Natural killer cell (primary cell): ENCODE data around the gene LRRC52. TPM values are rescaled to one million over a fixed set of nuclear protein-coding genes. Genes with fewer than 3 reads are reported as not detected.

ENCODE experiments used
- ATAC-seq, 3 donors: fragments of 150-1000 bp in 2 of 3; fragments of 200-7000 bp in 1 of 3; cut with Tn5 transposase; 1 replicate in 1 of 3; 2 replicates in 2 of 3; pipeline ENCODE4 v1.10.0; 2021; ENCODE audit warnings: mild to moderate bottlenecking in 2 of 3, moderate library complexity in 2 of 3
- DNase-seq, 2 donors: peaks; one replicate each; pipeline versions ENCODE4 v3.0.0 to v3.0.0-alpha.2; 2013 to 2021; ENCODE audit warnings: mixed read lengths in 1 of 2
- H3K27ac ChIP-seq: one replicate; pipeline ENCODE4 v1.5.1; 2013; ENCODE audit warnings: mild to moderate bottlenecking, low read length
- H3K27me3 ChIP-seq: one replicate; pipeline ENCODE4 v1.6.1; 2013; ENCODE audit warnings: low read length; ENCODE audit not compliant: control insufficient read depth, insufficient read depth
- H3K36me3 ChIP-seq: one replicate; pipeline ENCODE4 v1.6.1; 2013; ENCODE audit warnings: low read length; ENCODE audit not compliant: control insufficient read depth, insufficient read depth
- H3K4me1 ChIP-seq: one replicate; pipeline ENCODE4 v1.6.1; 2013; ENCODE audit warnings: low read length; ENCODE audit not compliant: control insufficient read depth, insufficient read depth
- H3K4me3 ChIP-seq: one replicate; pipeline ENCODE4 v1.5.1; 2013; ENCODE audit warnings: low read length
- H3K9me3 ChIP-seq: one replicate; pipeline ENCODE4 v1.6.1; 2013; ENCODE audit warnings: low read length; ENCODE audit not compliant: control insufficient read depth, insufficient read depth
- H3K27ac Mint-ChIP-seq, 2 donors: one replicate each; pipeline ENCODE4 v1.8.0; 2022; ENCODE audit warnings: mild to moderate bottlenecking in 2 of 2, mixed read lengths in 2 of 2, moderate library complexity in 1 of 2
- H3K27me3 Mint-ChIP-seq, 2 donors: one replicate each; pipeline ENCODE4 v1.8.0; 2022; ENCODE audit warnings: low read depth in 2 of 2, mixed read lengths in 2 of 2
- H3K36me3 Mint-ChIP-seq: one replicate; pipeline ENCODE4 v1.8.0; 2022; ENCODE audit warnings: mixed read lengths
- H3K4me1 Mint-ChIP-seq, 2 donors: one replicate each; pipeline ENCODE4 v1.8.0; 2022; ENCODE audit warnings: mixed read lengths in 2 of 2
- H3K4me3 Mint-ChIP-seq: one replicate; pipeline ENCODE4 v1.8.0; 2022; ENCODE audit warnings: mild to moderate bottlenecking, moderate library complexity, mixed read lengths
- H3K9me3 Mint-ChIP-seq, 2 donors: one replicate each; pipeline ENCODE4 v1.8.0; 2022; ENCODE audit warnings: mixed read lengths in 2 of 2
- WGBS: methylation state at CpG from one replicate; pipeline ENCODE4 v1.1.7; 2013; ENCODE audit warnings: missing lambda C conversion rate; ENCODE audit not compliant: insufficient coverage; 5-methylcytosine and 5-hydroxymethylcytosine counted together
- intact Hi-C: fragments of 100-400 bp; cut with micrococcal nuclease; formaldehyde crosslinking; loops from one replicate; pipeline ENCODE4 v1.14.2; 2022
- total RNA-seq, 4 donors: library from RNA; stranded (reverse); fragments of 120-200 nt in 1 of 4; gene quantifications; one replicate each; pipeline versions ENCODE4 v1.2.3 to v1.2.4, GENCODE V29; 2013 to 2022
- TF ChIP-seq, protein P1 (sequence below): fragments of 200-600 bp; IDR thresholded peaks from one replicate; pipeline ENCODE4 v1.8.0; 2022; ENCODE audit warnings: antibody characterized with exemption

Gene LRRC52
- total RNA-seq, 3 donors from 2014 or later (not counting 1 experiment from before 2014, with no cell fraction given), result not detected

DNA sequence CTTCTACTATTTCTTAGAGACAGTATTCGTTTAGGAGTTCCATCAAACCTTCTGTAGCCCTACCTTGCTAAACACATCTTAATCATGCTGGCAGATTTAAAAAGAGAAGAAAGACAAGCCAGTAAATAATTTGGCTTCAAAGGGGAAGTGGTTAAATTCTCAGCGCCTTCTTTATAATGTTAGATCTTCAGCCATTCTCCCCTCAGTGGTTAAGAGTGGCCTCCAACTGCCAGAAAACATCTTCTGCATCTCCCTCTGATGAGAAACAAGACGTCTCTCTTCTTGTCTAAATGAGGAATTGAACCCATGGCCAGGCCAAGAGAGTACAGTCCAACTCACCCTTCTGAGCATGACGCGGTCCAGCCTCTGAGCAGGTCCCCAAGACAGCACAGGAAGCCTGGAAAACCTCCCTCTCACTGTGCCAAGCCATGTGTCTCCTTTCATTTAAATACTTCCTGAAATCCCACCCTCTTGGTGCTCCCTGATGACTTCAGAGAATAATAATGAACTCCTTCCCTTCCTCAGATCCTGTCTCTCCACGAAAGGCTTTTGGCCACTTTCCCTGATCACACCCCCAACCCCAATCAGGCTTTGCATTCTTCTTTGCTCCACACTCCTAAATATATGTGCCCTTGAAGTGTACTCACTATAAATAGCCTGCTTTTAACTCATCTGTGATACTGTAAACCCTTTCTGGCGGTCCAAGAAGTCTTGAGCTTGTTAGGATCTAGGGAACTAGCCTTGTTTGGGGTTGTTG, 16.4 kb upstream of the LRRC52 start:
- DNase-seq (no peak), ATAC-seq (no peak)
- Histone ChIP-seq H3K4me1 (no peaks in the 10 kb centered on the region), H3K9me3 (no peaks in the 10 kb centered on the region), H3K36me3 (no peaks in the 10 kb centered on the region), H3K27me3 (peaks cover 3% of the 10 kb centered on the region), H3K27ac (no peak overlapping the region), H3K4me3 (no peak overlapping the region)
- Mint-ChIP-seq H3K4me3 (no peak overlapping the region), H3K36me3 (peaks cover 1% of the 10 kb centered on the region), H3K9me3 (no peaks in the 10 kb centered on the region), H3K27ac (no peak overlapping the region), H3K27me3 (peaks cover 29 to 61% of the 10 kb centered on the region in 2 donors), H3K4me1 (no peaks in the 10 kb centered on the region)
- WGBS, result 50% methylated on average over 6 of the region's 7 CpGs
- intact Hi-C loops, result no loop called here
- TF ChIP-seq, protein P1, sequence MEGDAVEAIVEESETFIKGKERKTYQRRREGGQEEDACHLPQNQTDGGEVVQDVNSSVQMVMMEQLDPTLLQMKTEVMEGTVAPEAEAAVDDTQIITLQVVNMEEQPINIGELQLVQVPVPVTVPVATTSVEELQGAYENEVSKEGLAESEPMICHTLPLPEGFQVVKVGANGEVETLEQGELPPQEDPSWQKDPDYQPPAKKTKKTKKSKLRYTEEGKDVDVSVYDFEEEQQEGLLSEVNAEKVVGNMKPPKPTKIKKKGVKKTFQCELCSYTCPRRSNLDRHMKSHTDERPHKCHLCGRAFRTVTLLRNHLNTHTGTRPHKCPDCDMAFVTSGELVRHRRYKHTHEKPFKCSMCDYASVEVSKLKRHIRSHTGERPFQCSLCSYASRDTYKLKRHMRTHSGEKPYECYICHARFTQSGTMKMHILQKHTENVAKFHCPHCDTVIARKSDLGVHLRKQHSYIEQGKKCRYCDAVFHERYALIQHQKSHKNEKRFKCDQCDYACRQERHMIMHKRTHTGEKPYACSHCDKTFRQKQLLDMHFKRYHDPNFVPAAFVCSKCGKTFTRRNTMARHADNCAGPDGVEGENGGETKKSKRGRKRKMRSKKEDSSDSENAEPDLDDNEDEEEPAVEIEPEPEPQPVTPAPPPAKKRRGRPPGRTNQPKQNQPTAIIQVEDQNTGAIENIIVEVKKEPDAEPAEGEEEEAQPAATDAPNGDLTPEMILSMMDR, result no peak

DNA sequence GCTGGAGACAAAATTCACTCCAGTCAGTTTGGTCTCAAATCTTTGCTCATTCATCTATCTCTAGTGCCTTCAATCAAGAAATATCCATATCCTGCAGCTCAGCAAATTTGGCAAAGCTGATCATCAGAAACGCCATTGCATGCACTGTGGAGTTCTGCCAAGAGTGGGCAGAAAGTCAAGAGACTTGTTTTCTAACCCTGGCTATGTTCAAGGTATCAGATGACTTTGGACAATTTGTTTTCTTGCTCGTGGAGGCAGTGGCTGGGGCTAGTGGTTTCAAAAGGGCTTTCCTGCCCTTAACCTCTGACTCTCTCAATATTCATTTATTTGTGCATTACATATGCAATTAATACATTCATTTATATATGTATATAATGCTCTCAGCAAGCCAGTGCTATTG, 12.8 kb upstream of the LRRC52 start:
- Mint-ChIP-seq H3K4me3 (no peak overlapping the region), H3K9me3 (no peaks in the 10 kb centered on the region), H3K36me3 (no peaks in the 10 kb centered on the region), H3K27ac (no peak overlapping the region), H3K4me1 (no peaks in the 10 kb centered on the region), H3K27me3 (peaks cover 19 to 39% of the 10 kb centered on the region in 2 donors)
- no peak for ATAC-seq
- intact Hi-C loops, result no loop called here
- H3K27ac ChIP-seq, result no peak overlapping the region
- no peak overlapping the region for H3K4me3 ChIP-seq
- no peaks in the 10 kb centered on the region for H3K9me3 ChIP-seq
- no peaks in the 10 kb centered on the region for H3K4me1 ChIP-seq
- peaks cover 3% of the 10 kb centered on the region for H3K27me3 ChIP-seq
- no peak for DNase-seq
- no peaks in the 10 kb centered on the region for H3K36me3 ChIP-seq
- 36% methylated on average over 2 of the region's 2 CpGs for WGBS
- TF ChIP-seq, protein P1, result no peak

DNA sequence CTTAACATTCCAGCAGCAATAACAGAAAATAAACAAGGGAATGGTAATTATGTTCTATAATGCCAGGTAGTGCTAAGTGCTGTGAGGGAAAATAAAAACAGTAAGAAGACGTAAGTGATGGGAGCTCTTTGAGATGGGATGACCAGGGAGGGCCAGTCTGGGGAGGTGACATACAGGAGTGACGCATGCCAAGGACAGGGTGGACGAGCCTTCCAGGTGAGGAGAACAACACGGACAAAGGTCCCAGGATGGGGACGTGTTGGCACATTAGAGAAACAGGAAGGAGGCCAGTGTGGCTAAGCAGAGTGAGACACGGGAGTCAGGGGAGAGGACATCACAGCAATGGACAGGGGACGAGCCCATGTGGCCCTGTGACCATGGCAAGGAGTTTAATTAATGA, 11.7 kb upstream of the LRRC52 start:
- Mint-ChIP-seq H3K4me1 (no peaks in the 10 kb centered on the region), H3K9me3 (no peaks in the 10 kb centered on the region), H3K27me3 (peaks cover 20 to 45% of the 10 kb centered on the region in 2 donors), H3K36me3 (no peaks in the 10 kb centered on the region), H3K4me3 (no peak overlapping the region), H3K27ac (no peak overlapping the region)
- DNase-seq (no peak), ATAC-seq (no peak)
- Histone ChIP-seq H3K27me3 (peaks cover 3% of the 10 kb centered on the region), H3K36me3 (no peaks in the 10 kb centered on the region), H3K4me1 (no peaks in the 10 kb centered on the region), H3K4me3 (no peak overlapping the region), H3K27ac (no peak overlapping the region), H3K9me3 (no peaks in the 10 kb centered on the region)
- TF ChIP-seq, protein P1, result no peak
- intact Hi-C loops, result no loop called here
- whole genome bisulfite sequencing, result 46% methylated on average over 7 of the region's 7 CpGs

DNA sequence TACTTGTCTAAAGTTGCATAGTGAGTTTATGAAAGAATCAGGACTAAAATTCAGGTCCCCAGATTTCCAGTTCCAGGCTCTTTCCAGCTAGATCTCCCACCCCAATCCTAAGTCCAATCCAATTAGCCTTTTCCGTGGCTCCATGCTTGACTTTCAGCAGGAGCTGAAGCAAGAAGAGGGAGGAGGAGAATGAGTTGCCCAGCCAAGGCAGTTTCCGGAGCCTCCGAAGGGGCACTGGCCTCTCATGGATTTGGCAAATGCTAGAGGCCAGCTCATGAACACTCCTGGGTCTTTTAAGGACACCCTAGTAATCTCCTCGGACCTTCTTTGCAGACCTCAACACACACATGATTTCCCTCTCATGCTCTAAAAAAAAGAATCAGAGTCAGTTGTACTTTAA, 10.5 kb upstream of the LRRC52 start:
- H3K4me1 ChIP-seq, result no peaks in the 10 kb centered on the region
- TF ChIP-seq, protein P1, result no peak
- Mint-ChIP-seq H3K27me3 (peaks cover 18 to 40% of the 10 kb centered on the region in 2 donors), H3K4me1 (no peaks in the 10 kb centered on the region), H3K36me3 (no peaks in the 10 kb centered on the region), H3K4me3 (no peak overlapping the region), H3K27ac (no peak overlapping the region), H3K9me3 (no peaks in the 10 kb centered on the region)
- H3K27me3 ChIP-seq, result no peaks in the 10 kb centered on the region
- intact Hi-C loops, result no loop called here
- H3K36me3 ChIP-seq, result no peaks in the 10 kb centered on the region
- ATAC-seq (no peak), DNase-seq (no peak)
- no peak overlapping the region for H3K4me3 ChIP-seq
- WGBS, result 85% methylated on average over 4 of the region's 4 CpGs
- no peaks in the 10 kb centered on the region for H3K9me3 ChIP-seq
- H3K27ac ChIP-seq, result no peak overlapping the region
